NCI-H526 (cell line): ENCODE results near the gene ARL15.
A peak's percentile ranks its signal among the peaks of the same experiment; 100 is the strongest.
"Not testable (repeated sequence)": the region's sequence is repeated elsewhere in the genome, so short reads cannot be mapped to it uniquely, and the experiment has no call there.

ENCODE experiments used
- DNase-seq, 2 experiments: peaks; one replicate each; lab custom pipeline; 2025; lab: John Stamatoyannopoulos, UW

ARL15 gene

GRCh38 chr5:54310433-54311175 is at the start of gene ARL15:
ARL15 (minus strand) TSS chr5:54310573.
- peak; percentile 88 to 95 for DNase-seq

- DNase-seq, result no peak
Measured at GRCh38 chr5:54360089-54360488, 49.7 kb upstream of the ARL15 start.

GRCh38 chr5:54357408-54358058 is 47.2 kb upstream of the ARL15 start:
- DNase-seq, result no peak

GRCh38 chr5:54353933-54354564 is 43.7 kb upstream of the ARL15 start:
- DNase-seq, result not testable (repeated sequence)

GRCh38 chr5:54352580-54352979 is 42.2 kb upstream of the ARL15 start:
- not testable (repeated sequence) for DNase-seq

GRCh38 chr5:54347221-54347865 is 37.0 kb upstream of the ARL15 start:
- DNase-seq, result no peak

GRCh38 chr5:54344653-54345052 is 34.3 kb upstream of the ARL15 start:
- DNase-seq, result no peak

- DNase-seq, result no peak
Measured at GRCh38 chr5:54341971-54342370, 31.6 kb upstream of the ARL15 start.

- DNase-seq, result no peak
Measured at GRCh38 chr5:54337523-54337922, 27.1 kb upstream of the ARL15 start.

GRCh38 chr5:54332720-54333119 is 22.3 kb upstream of the ARL15 start:
- no peak for DNase-seq

GRCh38 chr5:54329731-54330709 is 19.6 kb upstream of the ARL15 start:
- no peak for DNase-seq

GRCh38 chr5:54326662-54327270 is 16.4 kb upstream of the ARL15 start:
- no peak for DNase-seq

- DNase-seq, result no peak
Measured at GRCh38 chr5:54325610-54326311, 15.4 kb upstream of the ARL15 start.

GRCh38 chr5:54325272-54325609 is 14.9 kb upstream of the ARL15 start:
- DNase-seq, result no peak

GRCh38 chr5:54324651-54325271 is 14.4 kb upstream of the ARL15 start:
- DNase-seq, result no peak

GRCh38 chr5:54323495-54323894 is 13.1 kb upstream of the ARL15 start:
- DNase-seq, result no peak

GRCh38 chr5:54320256-54320655 is 9.9 kb upstream of the ARL15 start:
- no peak for DNase-seq

- no peak for DNase-seq
Measured at GRCh38 chr5:54317511-54318260, 7.3 kb upstream of the ARL15 start.
